GM21576 (cell line): Measurements from ENCODE around the gene PTPN22.

ENCODE experiments used
- ATAC-seq: cut with Tn5 transposase; IDR thresholded peaks from one replicate; pipeline ENCODE4 v1.9.1; 2021; ENCODE audit warnings: mild to moderate bottlenecking, moderate library complexity; ENCODE audit not compliant: unreplicated experiment

Gene PTPN22

DNA sequence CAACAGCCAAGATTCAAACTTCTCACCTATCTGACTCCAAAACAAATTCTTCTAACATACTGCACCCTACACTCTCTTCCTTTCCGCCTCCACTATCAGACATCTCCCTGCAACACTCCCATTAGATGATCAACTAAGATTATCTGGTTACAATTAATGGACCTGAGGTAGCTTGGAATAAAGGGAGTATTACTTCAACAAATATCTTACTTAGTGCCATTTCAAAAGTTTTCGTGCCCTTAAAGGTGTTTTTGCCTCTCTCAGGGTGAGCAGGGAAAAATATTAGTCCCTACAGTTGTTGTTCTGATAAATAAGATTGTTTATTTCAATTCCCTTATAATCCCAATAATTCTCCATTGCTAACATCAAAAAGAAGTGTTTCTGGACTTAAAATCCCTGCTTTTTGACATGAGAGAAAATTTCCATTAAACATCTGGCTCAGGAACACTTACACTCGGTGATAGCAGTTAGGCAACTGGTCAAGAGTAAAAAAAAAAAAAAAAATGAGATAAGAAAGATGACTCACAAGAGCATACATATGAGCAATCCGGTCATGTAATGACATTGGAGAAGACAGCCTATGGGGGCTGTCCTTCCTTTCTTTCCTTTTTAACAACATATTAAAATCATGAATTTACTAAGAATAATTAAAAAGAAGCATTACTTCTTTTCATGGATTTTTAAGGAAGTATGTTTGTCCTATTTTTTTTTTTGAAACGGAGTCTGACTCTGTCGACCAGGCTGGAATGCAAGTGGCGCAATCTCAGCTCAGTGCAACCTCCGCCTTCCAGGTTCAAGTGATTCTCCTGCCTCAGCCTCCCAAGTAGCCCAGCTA, 66.9 kb downstream of the PTPN22 start:
- ATAC-seq = no peak

DNA sequence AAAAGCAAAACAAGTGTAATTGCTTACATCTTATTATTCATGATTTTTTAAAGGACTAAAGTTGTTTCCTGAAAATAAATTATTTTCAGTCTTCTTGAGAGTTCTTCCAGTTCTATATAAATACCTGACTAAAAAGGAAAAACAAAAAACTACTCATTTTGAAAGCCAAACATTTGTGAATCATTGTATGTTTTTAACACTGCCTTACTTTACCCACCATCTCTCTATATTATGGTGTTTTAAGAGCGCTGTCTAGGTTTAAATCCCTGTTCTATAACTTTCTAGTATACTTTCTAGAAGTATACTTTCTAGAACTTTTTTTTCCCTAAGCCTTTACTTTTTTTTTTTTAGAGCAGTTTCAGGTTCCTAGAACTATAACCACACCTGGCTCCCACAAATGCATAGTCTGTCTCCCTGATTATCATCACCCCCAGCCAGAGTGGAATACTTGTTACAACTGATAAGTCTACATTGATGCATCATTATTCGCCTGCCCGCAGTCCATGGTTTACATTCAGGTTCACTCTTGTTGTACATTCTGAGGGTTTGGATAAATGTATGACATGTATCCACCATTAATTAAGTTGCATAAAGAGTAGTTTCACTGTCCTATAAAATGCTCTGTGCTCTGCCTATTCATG, 69.0 kb downstream of the PTPN22 start:
- ATAC-seq = no peak

DNA sequence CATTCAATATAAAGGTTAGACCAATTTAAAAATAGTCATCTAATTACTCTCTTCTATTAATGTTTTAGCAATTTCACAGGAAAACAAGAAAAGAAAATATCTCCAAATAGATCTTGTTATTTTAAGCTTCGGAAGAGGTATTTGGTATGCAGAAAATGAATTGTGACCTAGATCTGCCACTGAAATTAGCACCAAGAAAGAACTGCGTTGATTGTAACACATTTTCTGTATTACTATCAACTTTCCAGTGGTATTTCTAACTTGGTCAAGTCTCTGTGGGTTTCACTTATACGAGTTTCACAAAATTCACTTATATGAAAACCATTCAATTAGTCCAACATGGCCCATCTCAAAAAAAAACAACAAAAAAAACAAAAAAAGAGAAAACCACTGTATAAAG, 71.0 kb downstream of the PTPN22 start:
- ATAC-seq = no peak

- ATAC-seq = no peak
Observed at GRCh38 chr1:113797472-113797871, 74.0 kb downstream of the PTPN22 start.

- no peak for ATAC-seq
Observed at GRCh38 chr1:113793878-113794834, 77.4 kb downstream of the PTPN22 start.

DNA sequence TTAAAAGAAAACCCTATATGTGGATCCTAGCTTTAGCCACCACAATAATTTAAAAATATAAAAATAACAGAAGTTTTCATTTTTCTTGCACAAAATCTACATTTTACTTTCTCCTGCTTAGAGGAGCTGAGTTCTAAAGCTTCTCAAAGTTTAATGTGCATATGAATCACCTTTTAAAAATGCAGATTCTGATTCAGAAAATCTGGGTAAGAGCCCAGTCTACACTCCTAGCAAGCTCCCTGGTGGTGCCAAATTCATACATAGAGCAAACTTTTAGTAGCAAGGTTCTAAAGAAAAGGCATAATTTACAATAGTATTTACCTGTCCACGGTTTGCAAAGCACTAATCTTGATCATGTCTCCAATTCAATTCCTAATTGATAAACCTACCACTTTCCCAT, 78.5 kb downstream of the PTPN22 start:
- no peak for ATAC-seq

GRCh38 chr1:113792471-113792870, 79.0 kb downstream of the PTPN22 start:
- ATAC-seq = no peak

DNA sequence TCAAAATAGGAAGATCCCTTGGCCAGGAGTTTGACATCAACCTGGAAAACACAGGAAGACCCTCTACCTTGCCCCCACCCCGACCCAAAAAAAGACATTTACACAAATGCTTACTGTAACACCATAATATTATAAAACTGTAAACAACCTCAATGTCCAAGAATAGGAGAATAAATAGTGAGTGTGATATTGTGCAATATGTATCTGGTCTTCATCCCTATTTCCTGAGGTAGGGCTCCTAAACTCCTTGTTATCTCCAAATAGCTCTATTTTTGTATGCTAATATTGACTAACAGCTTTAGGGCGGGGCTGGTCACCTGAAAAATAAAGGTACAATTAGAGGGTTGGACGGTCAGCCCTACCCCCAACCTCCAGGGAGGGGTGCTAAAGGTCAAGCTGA, 82.7 kb downstream of the PTPN22 start:
- no peak for ATAC-seq

GRCh38 chr1:113787663-113788062, 83.8 kb downstream of the PTPN22 start:
- ATAC-seq = no peak

DNA sequence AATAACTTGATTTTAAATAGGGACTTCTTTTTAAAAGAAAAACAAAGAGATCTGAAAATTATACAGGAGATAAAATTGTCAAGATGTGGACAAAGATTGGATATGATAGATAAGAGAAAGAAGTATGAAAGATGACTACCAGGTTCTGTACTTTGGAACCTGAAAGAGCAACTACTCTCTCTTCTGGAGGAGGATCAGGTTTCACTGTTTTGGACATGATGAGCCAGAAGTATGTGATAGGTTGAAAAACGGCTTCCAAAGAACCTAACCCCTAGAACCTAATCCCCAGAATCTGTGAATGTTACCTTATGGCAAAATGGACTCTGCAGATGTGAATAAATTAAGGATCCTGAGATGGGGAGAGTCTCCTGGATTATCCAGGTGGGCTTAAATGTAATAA, 85.4 kb downstream of the PTPN22 start:
- no peak for ATAC-seq

GRCh38 chr1:113784104-113784779, 87.3 kb downstream of the PTPN22 start:
- peak; percentile 45 for ATAC-seq

DNA sequence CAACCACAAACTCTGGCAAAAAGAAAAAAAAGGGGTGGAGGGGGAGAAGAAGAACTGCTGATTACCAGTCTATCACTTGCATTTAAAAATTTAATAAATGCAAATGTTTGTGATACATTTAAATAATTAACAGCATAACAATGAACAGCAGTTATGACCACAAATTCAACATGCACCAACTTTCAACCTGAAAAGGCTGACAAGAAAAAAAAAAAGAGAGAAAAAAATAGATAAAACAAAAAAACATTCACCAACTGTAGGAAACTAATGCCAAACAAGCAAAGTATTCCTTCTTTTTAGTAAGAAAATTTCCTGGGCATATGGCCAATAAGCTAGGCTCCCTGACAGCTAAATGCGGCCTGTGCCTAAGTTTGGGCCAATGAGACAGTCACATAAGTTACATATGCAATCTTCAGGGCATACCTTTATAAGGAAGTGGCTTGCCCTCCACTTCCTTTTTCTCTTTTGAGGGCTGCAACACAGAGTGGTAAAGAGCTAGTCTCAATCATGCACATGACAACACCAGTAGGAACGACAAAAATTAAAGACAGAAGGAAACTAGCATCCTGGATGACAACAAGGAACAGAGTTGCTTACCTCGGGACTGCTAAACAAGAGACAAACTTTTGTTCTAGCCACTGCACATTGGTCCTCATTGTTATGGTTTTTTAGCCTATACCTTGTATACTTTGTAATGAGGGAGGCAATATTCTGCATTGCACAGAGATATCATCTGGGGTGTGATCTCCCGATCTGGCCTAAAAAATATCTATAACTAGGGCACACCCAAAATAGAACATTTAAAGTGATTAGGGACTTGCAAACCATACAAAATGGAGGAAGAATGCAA, 88.0 kb downstream of the PTPN22 start:
- peak; percentile 74 for ATAC-seq

DNA sequence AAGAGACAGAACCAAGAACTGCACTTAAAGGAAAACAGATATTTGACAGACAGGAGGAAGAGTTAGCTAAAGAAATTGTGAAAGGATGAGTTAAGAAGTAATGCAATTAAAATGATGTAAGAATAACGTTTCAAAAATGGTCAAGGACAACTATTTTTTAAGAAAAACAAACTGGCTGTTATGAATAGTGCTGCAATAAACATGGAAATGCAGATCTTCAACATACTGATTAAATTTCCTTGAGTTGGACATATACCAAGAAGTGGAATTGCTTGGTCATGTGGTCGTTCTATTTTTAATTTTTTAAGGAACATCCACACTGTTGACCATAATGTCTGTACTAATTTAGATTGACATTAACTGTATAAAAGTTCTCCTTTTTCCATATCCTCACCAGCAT, 89.1 kb downstream of the PTPN22 start:
- ATAC-seq = no peak

DNA sequence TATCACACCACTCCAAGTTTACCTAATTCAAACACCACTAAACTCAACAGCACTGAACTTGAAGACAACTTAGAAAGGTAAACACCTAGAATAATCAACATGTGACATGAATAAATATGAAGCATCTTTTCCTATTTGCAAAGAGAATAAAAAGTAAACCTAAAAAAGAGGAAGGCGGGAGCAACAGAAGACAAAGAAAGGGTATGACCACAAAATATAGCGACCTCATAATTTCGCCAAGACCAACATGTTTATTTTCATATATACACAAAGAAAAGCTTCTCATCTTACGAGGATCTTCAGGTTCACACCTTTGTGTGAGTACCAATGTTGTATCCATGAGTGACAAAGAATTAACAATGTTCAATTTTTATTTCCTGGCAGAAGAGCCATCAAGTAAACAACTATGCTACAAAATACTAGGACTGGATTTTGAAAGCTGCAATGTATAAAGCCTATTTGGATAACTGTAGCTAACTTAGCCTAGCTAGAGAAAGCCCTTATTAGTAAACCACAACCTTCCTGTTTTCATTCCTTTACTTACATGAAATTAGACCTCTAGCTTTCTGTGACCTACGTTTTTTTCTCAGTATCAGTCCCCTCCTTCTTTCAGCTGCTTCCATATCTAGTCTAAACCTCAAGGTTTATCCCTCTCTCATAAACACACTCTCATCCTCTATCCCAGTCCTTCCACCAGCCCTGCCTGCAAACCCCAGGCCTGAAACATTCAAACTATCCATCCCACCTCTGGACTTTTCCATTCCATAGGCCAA, 91.0 kb downstream of the PTPN22 start:
- ATAC-seq = no peak

DNA sequence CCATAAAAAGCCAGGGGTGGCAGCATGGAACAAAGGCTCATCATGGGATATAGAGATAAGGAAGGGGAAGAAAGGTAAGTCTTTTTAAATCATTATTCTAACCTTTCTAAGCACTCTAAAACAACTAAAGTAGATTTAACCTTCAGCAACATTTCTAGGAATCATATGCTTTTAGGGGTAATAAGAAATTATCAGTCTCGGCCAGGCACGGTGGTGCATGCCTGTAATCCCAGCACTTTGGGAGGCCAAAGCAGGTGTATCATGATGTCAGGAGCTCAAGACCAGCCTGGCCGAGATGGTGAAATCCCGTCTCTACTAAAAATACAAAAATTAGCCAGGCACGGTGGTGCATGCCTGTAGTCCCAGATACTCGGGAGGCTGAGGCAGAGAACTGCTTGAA, 92.0 kb downstream of the PTPN22 start:
- ATAC-seq = no peak

DNA sequence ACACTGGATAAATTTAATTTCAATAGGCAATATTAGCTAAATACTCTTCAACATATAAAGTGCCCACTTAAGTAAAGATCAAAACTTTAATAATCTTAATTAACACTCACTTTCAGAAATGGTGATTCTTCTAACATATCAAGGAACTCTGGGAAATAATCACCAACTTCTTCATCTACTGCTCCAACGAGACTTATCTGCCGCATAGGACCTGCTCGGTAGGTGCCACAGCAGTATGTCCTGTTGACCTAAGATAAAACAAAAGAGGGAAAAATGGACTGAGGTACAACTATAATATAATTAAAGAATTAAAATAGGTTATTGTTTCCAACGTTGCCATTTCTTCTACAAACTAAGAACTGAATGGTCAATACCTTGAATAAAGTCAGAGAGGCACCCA, 94.0 kb downstream of the PTPN22 start:
- ATAC-seq = no peak

GRCh38 chr1:113770031-113770430, 101.5 kb downstream of the PTPN22 start:
- no peak for ATAC-seq

GRCh38 chr1:113769601-113769970, 101.9 kb downstream of the PTPN22 start:
- ATAC-seq = no peak

DNA sequence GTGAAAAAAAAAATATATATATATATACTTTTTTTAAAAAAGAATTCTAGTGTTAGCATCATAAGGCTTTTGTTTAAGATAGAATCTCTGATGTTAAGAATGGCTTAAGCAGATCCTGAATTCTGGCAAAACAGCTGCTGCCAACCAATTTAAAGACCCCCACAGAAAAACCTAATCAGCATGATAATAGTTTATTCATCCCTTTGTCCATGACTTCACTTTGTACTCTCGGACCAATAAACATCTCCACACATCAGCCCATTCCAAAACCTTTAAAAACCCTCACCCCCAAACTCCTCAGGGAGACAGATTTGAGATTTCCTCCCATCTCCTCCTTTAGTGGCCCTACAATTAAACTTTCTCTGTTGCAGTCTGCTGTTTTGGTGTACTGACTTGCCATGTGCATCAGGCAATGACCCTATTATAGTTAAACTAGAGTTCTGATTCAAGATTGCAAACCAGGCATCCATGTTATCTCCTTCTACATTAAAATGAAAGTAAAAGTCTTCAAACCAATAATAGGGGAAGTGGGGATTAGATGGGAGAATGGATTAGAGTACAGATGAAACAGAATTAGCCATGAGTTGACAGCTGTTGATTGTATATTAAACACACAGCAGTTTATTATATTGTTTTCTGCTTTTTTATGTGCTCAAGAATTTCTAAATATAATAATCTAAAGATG, 102.5 kb downstream of the PTPN22 start:
- no peak for ATAC-seq
